Ishikawa (cell line): ENCODE measurements around the gene VWA8.

Experiments
- CEBPB ChIP-seq: IDR thresholded peaks from 2 replicates; pipeline ENCODE4 v1.6.1; 2012
- CREB1 ChIP-seq: IDR thresholded peaks from 2 replicates; pipeline ENCODE4 v1.6.1; 2012; ENCODE audit warnings: low read depth
- EP300 ChIP-seq: IDR thresholded peaks from 2 replicates; pipeline ENCODE4 v1.6.1; 2012; ENCODE audit warnings: borderline replicate concordance
- FOXM1 ChIP-seq: IDR thresholded peaks from 2 replicates; pipeline ENCODE4 v1.6.1; 2012; ENCODE audit warnings: low read depth, borderline replicate concordance
- MAX ChIP-seq: IDR thresholded peaks from 2 replicates; pipeline ENCODE4 v1.6.1; 2012
- RAD21 ChIP-seq: IDR thresholded peaks from 2 replicates; pipeline ENCODE4 v1.6.1; 2012; ENCODE audit warnings: low read depth
- REST ChIP-seq: IDR thresholded peaks from 2 replicates; pipeline ENCODE4 v1.6.1; 2012; ENCODE audit warnings: low read depth, mild to moderate bottlenecking
- TAF1 ChIP-seq: IDR thresholded peaks from 2 replicates; pipeline ENCODE4 v1.6.1; 2012; ENCODE audit warnings: low read depth, mild to moderate bottlenecking
- TCF12 ChIP-seq: IDR thresholded peaks from 2 replicates; pipeline ENCODE4 v1.6.1; 2012; ENCODE audit warnings: low read depth
- TEAD4 ChIP-seq: IDR thresholded peaks from 2 replicates; pipeline ENCODE4 v1.6.1; 2012
- USF1 ChIP-seq: IDR thresholded peaks from 2 replicates; pipeline ENCODE4 v1.6.1; 2012
- YY1 ChIP-seq: IDR thresholded peaks from 2 replicates; pipeline ENCODE4 v1.6.1; 2012; ENCODE audit warnings: low read depth
- ZBTB7A ChIP-seq: IDR thresholded peaks from 2 replicates; pipeline ENCODE4 v1.6.1; 2012; ENCODE audit warnings: low read depth

GRCh38 chr13:41914552-41914951 is 46.4 kb downstream of the VWA8 start:
- TF ChIP-seq RAD21 (no peak), FOXM1 (no peak), TAF1 (no peak), REST (no peak), MAX (no peak), CREB1 (no peak), YY1 (no peak), EP300 (no peak), CEBPB (no peak), TCF12 (no peak), ZBTB7A (no peak), TEAD4 (no peak), USF1 (no peak)
